Spinal cord (tissue), 10 donors: ENCODE data around the gene FECH. TPM values are rescaled to one million over a fixed set of nuclear protein-coding genes. Genes with fewer than 3 reads are reported as not detected.

ENCODE experiments used
- DNase-seq, 6 donors: peaks; one replicate each; pipeline versions ENCODE4 v3.0.0 to v3.0.0-alpha.2; 2013 to 2015; ENCODE audit warnings: low spot score in 6 of 6, low read depth in 4 of 6
- H3K27ac ChIP-seq: one replicate; pipeline ENCODE4 v1.5.1; 2013; ENCODE audit warnings: low read depth, low read length, control low read depth
- H3K27me3 ChIP-seq: one replicate; pipeline ENCODE4 v1.6.1; 2013; ENCODE audit warnings: low read length; ENCODE audit not compliant: control insufficient read depth, insufficient read depth
- H3K36me3 ChIP-seq: one replicate; pipeline ENCODE4 v1.6.1; 2013; ENCODE audit warnings: low read length; ENCODE audit not compliant: control insufficient read depth, insufficient read depth
- H3K4me1 ChIP-seq: one replicate; pipeline ENCODE4 v1.6.1; 2013; ENCODE audit warnings: low read length; ENCODE audit not compliant: control insufficient read depth, insufficient read depth
- H3K4me3 ChIP-seq: one replicate; pipeline ENCODE4 v1.5.1; 2013; ENCODE audit warnings: low read depth, low read length, control low read depth
- H3K9me3 ChIP-seq: one replicate; pipeline ENCODE4 v1.6.1; 2013; ENCODE audit warnings: low read length; ENCODE audit not compliant: control insufficient read depth, insufficient read depth
- WGBS: methylation state at CpG from one replicate; pipeline ENCODE4 v1.1.5; 2013; ENCODE audit warnings: missing lambda C conversion rate; ENCODE audit not compliant: insufficient coverage; 5-methylcytosine and 5-hydroxymethylcytosine counted together
- polyA plus RNA-seq, 2 donors: library from polyadenylated mRNA; unstranded; fragments of 120-200 nt; gene quantifications; one replicate each; pipeline ENCODE4 v1.2.1, GENCODE V29; 2013; ENCODE audit not compliant: insufficient read length in 2 of 2
- total RNA-seq, 2 donors: library from RNA; depleted of rRNA in 1 of 2; stranded (reverse); fragments of 120-200 nt in 1 of 2; fragments of >200 nt in 1 of 2; gene quantifications; one replicate each; pipeline versions ENCODE4 v1.2.3 to v1.2.4, GENCODE V29; 2013 to 2014
- donor health status: healthy.

FECH gene
- total and polyA plus RNA-seq, 4 donors: 27.4 to 65.6 (median 36.0) TPM

DNA sequence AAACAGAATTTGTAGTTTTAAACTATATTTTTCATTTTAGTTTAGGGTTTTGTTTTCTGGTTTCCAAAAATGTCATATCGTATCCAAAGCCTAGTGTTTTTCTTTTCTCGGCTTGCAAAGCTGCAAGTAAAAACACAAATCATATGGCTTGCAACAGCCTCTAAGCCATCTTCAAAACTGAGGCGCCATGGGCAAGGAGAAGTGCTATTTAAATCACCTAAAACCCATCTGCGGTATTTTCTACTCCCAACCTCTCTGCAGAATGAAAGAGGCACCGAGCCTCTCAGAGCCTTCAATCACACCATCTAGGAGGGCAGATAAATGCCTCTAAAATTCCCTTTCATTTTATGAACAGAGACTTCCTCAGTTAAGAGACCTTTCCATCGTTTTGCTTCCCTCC lies 25.2 kb downstream of the FECH start:
- peak in 1 of 6 donors; percentile 51 for DNase-seq
- WGBS: 50% methylated on average over 5 of the region's 6 CpGs
- Histone ChIP-seq H3K9me3 (no peaks in the 10 kb centered on the region), H3K4me1 (peaks cover 3% of the 10 kb centered on the region), H3K4me3 (no peak overlapping the region), H3K36me3 (peaks cover 27% of the 10 kb centered on the region), H3K27ac (no peak overlapping the region), H3K27me3 (no peaks in the 10 kb centered on the region)

GRCh38 chr18:57559314-57559713 lies 27.2 kb downstream of the FECH start:
- Histone ChIP-seq H3K36me3 (peaks cover 29% of the 10 kb centered on the region), H3K27ac (no peak overlapping the region), H3K4me1 (peaks cover 3% of the 10 kb centered on the region), H3K9me3 (no peaks in the 10 kb centered on the region), H3K27me3 (no peaks in the 10 kb centered on the region), H3K4me3 (no peak overlapping the region)
- WGBS: 62% methylated on average over 4 of the region's 6 CpGs
- DNase-seq: peak in 3 of 6 donors; percentile 17 to 79 (median 65)

- Histone ChIP-seq H3K27me3 (no peaks in the 10 kb centered on the region), H3K4me3 (no peak overlapping the region), H3K27ac (no peak overlapping the region), H3K36me3 (peaks cover 29% of the 10 kb centered on the region), H3K9me3 (no peaks in the 10 kb centered on the region), H3K4me1 (no peaks in the 10 kb centered on the region)
- 80% methylated on average over 1 of the region's 2 CpGs for WGBS
- no peak for DNase-seq
These were observed 31.4 kb downstream of the FECH start for GRCh38 chr18:57555134-57555533.

GRCh38 chr18:57550510-57550909 lies 36.0 kb downstream of the FECH start:
- Histone ChIP-seq H3K4me3 (no peak overlapping the region), H3K4me1 (no peaks in the 10 kb centered on the region), H3K36me3 (peaks cover 11% of the 10 kb centered on the region), H3K27me3 (no peaks in the 10 kb centered on the region), H3K27ac (no peak overlapping the region), H3K9me3 (no peaks in the 10 kb centered on the region)
- no peak for DNase-seq
- 82% methylated on average over 8 of the region's 10 CpGs for WGBS

DNA sequence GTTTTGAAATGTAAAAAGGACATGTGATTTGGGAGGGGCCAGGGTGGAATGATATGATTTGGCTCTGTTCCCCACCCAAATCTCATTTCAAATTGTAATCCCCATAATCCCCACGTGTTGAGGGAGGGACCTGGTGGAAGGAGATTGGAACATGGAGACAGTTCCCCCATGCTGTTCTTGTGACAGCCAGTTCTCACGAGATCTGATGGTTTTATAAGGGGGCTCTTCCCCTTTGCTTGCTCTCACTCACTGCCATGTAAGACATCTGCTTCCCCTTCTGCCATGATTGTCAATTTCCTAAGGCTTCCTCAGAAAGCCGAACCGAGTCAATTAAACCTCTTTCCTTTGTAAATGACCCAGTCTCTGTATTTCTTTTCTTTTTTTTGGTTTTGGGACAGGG lies 39.2 kb downstream of the FECH start:
- H3K4me1 ChIP-seq: no peaks in the 10 kb centered on the region

GRCh38 chr18:57544936-57545660 lies 41.4 kb downstream of the FECH start:
- Histone ChIP-seq H3K4me1 (no peaks in the 10 kb centered on the region), H3K4me3 (no peak overlapping the region), H3K27ac (no peak overlapping the region), H3K36me3 (peaks cover 2% of the 10 kb centered on the region), H3K9me3 (no peaks in the 10 kb centered on the region), H3K27me3 (no peaks in the 10 kb centered on the region)
- 75% methylated on average over 2 of the region's 8 CpGs for WGBS
- DNase-seq: no peak

More for the DNA sequence above, 39.2 kb downstream of the FECH start:
- H3K4me3 ChIP-seq: no peak overlapping the region
- DNase-seq: no peak
- peaks cover 8% of the 10 kb centered on the region for H3K36me3 ChIP-seq
- H3K9me3 ChIP-seq: no peaks in the 10 kb centered on the region
- WGBS: no CpG with 5 or more reads among the region's 4 CpGs
- H3K27ac ChIP-seq: no peak overlapping the region
- H3K27me3 ChIP-seq: no peaks in the 10 kb centered on the region

DNA sequence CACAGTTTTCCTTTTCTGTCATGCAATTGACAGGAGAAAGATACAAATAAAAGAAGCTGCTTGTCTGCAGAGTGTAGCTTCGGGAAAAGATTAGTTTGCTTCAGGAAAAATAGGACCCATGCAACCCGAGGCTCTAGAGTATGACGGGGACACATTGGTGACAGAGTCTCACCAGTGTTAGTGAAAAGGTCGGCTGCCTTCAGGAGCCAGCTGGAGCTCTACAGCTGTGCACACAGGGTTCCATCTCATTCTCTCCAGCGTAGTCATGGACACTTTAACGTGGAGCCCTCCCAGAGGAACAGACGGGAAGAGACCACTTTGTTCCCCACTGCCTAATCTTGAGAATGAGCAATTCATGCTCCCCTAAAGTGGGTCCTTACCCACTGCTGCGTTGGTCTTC lies 42.9 kb downstream of the FECH start:
- 50% methylated on average over 8 of the region's 8 CpGs for WGBS
- Histone ChIP-seq H3K36me3 (no peaks in the 10 kb centered on the region), H3K9me3 (no peaks in the 10 kb centered on the region), H3K27me3 (no peaks in the 10 kb centered on the region), H3K4me1 (no peaks in the 10 kb centered on the region), H3K4me3 (no peak overlapping the region), H3K27ac (no peak overlapping the region)
- peak in 1 of 6 donors; percentile 46 for DNase-seq

- Histone ChIP-seq H3K36me3 (no peaks in the 10 kb centered on the region), H3K4me3 (no peak overlapping the region), H3K9me3 (no peaks in the 10 kb centered on the region), H3K27me3 (no peaks in the 10 kb centered on the region), H3K4me1 (no peaks in the 10 kb centered on the region), H3K27ac (no peak overlapping the region)
- DNase-seq: peak in 1 of 6 donors; percentile 46
- 71% methylated on average over 17 of the region's 17 CpGs for WGBS
These were observed 43.6 kb downstream of the FECH start for GRCh38 chr18:57542812-57543427.

DNA sequence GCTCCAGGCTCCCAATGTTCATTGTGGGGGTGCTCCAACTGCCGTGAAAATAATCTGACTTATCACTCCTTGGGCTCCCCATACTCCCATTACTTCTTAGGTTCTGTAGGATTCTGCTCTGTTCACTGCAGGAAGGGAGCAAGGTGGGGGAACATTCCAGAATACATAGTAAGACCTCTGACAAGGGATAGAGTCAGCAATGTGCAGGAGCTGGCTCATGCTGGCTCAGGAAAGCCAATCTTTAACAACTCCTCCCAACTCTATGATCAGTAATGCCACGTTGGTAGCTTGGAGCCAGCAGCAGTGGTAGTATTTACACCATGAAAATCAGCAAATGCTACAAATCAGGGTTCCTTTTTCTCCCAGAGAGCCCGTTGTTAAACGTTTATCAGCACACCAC lies 44.4 kb downstream of the FECH start:
- Histone ChIP-seq H3K27me3 (no peaks in the 10 kb centered on the region), H3K4me3 (no peak overlapping the region), H3K36me3 (no peaks in the 10 kb centered on the region), H3K9me3 (no peaks in the 10 kb centered on the region), H3K27ac (no peak overlapping the region), H3K4me1 (no peaks in the 10 kb centered on the region)
- WGBS: no CpG with 5 or more reads among the region's 4 CpGs
- DNase-seq: no peak

DNA sequence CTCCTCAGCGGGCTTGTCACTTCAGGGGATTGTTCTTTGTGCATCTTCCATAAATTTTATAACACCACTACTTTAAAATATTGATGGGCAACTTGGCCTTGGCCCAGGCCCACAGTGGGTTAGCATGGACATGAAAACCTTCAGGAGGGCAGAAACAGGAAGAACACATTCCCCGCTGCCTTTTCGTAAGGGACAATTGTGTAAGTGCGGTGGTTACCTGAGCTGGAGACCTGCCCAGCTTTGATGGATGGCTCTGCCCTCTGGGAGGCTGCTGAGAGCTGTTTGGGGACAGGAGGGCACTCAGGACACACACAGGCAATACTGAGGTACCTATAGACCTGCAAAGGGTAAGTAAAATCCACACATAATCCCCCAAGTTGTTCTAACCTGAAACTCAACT lies 46.8 kb downstream of the FECH start:
- H3K4me3 ChIP-seq: no peak overlapping the region
- H3K27me3 ChIP-seq: no peaks in the 10 kb centered on the region
- DNase-seq: no peak
- no peak overlapping the region for H3K27ac ChIP-seq
- no peaks in the 10 kb centered on the region for H3K9me3 ChIP-seq
- no peaks in the 10 kb centered on the region for H3K36me3 ChIP-seq
- no peaks in the 10 kb centered on the region for H3K4me1 ChIP-seq
- 100% methylated on average over 3 of the region's 4 CpGs for WGBS
